GM12865 (cell line): Measurements from ENCODE around the gene IQCK.

Experiments
- DNase-seq: peaks from one replicate; pipeline ENCODE4 v3.0.0; 2010; ENCODE audit warnings: low read depth
- H3K4me3 ChIP-seq: 2 replicates; pipeline ENCODE4 v1.5.1; 2011; ENCODE audit warnings: mild to moderate bottlenecking, low read depth, low read length, control low read depth
- TF ChIP-seq, protein P1 (sequence below): IDR thresholded peaks from 2 replicates; pipeline ENCODE4 v1.5.1; 2011; ENCODE audit warnings: low read length, control low read depth, low read depth, inconsistent platforms; ENCODE audit not compliant: insufficient read depth; ENCODE audit errors: missing control alignments

Gene IQCK

DNA sequence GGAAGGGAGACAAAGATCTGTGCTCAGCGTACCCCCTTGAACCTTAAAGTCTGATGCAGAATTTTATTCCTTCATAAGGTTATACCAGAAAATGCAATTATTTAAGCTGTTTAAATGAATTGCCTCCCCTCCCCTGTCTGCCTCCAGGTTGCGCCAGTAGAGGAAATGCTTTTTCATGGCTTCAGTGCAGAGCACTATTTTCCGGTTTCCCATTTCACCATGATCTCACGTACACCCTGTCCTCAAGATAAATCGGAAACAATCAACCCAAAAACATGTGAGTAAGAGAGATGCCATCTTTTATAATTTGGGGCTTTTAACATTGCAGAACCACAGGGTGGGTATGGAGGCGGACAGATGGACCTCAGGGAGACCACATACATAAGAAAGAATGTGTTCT is 15.5 kb downstream of the IQCK start:
- DNase-seq, result no peak
- TF ChIP-seq, protein P1, sequence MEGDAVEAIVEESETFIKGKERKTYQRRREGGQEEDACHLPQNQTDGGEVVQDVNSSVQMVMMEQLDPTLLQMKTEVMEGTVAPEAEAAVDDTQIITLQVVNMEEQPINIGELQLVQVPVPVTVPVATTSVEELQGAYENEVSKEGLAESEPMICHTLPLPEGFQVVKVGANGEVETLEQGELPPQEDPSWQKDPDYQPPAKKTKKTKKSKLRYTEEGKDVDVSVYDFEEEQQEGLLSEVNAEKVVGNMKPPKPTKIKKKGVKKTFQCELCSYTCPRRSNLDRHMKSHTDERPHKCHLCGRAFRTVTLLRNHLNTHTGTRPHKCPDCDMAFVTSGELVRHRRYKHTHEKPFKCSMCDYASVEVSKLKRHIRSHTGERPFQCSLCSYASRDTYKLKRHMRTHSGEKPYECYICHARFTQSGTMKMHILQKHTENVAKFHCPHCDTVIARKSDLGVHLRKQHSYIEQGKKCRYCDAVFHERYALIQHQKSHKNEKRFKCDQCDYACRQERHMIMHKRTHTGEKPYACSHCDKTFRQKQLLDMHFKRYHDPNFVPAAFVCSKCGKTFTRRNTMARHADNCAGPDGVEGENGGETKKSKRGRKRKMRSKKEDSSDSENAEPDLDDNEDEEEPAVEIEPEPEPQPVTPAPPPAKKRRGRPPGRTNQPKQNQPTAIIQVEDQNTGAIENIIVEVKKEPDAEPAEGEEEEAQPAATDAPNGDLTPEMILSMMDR, result no peak
- H3K4me3 ChIP-seq, result no peak overlapping the region

DNA sequence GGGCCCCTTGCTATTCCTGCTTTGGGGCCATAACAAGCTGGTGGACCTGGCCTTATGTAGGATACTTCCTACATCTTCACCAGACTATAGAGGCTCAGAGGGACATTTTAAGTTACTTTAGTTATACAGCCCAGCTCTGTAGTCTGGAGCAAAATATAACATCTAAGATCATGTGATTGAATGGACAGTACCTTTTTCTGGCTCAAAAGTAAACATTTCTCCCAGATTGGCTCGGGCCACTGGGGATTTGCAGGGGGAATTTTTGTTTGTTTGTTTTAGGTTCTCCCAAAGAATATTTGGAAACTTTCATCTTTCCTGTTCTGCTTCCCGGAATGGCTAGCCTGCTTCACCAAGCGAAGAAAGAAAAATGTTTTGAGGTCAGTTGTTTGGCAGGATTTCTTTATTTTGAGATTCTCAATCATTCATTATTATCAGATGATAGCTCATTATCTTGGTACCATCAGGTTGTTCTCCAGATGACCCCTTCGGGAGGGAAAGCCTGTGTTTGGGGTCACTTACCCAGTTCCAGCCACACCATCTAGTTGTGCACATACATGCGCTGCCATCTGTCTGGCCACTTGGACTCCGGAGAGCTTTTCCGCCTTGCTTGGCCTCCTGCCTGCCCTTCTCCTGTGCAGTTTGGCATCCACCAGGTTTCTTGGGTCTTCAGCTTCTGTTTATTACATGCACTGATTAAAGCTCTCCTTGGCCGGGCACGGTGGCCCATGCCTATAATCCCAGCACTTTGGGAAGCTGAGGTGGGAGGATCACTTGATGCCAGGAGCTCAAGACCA is 17.2 kb downstream of the IQCK start:
- TF ChIP-seq, protein P1, result no peak
- H3K4me3 ChIP-seq, result no peak overlapping the region

DNA sequence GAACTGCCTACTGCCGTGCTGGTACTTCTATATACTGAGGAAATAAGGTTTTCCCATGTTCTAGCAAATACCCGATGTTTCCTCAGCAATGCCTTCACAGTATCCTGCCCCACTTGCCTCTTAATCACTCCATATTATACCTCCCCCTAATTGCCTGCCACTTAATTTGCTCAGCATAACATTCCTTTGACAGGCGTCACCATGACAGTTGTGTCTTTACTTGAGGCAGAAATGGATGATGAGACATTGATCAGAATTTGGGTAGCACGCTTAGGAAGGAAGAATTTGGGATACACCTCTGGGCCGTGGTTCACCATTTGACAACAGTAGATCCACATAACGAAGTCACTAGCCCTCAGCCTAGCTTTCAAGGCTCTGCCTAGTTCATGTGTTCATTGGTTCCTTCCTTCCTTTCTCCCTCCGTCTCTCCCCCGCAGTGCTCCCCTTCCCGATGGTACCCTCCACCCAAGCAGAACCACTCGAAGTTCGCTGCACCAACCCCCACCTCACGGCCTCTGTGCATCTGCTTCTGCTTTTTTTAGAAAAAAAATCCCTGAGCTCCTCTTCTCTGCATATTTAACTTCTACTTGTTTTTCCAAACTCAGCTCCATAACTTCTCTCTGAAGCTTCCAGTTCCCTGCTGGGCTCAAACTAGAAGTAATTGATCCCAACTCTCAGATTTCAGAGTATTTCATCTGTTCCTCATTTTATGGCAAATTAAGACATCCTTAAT is 19.4 kb downstream of the IQCK start:
- TF ChIP-seq, protein P1, result no peak
- no peak overlapping the region for H3K4me3 ChIP-seq
- DNase-seq, result no peak

More for the DNA sequence above, 17.2 kb downstream of the IQCK start:
- DNase-seq, result no peak

DNA sequence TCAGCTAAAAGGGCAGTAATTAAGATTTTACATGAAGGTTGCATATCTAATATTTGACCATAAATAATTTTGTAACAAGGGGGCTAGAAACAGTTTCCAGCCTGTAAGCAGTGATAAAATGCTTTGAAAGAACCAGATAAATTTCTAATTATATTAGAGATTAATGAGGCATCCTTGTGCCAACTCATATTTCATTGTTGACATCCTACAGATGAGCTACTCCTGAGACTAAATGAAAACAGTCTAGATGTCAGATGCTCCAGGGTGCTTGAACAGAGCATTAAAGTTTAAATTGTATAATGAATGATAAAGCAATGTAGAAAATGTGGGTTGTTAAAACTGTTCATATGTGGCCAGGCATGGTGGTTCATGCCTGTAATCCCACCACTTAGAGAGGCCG is 23.3 kb downstream of the IQCK start:
- TF ChIP-seq, protein P1, result no peak
- no peak overlapping the region for H3K4me3 ChIP-seq
- no peak for DNase-seq

DNA sequence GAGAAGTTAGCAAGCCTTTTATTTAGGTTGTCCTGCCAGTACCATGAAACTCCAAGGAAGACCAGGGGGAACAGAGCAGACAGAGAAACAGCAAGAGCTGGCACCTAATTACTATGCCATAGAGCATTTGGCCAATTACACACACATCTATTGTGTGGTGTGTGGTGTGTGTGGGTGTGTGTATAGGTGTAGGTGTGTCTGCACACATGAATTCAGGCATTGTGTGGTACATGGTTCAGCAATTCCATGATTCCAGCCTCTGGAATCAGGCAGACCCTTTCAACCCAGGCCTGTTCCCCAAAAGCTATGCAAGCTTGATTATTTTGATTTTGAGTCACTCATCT is 25.7 kb downstream of the IQCK start:
- TF ChIP-seq, protein P1, result no peak
- DNase-seq, result no peak
- H3K4me3 ChIP-seq, result no peak overlapping the region

DNA sequence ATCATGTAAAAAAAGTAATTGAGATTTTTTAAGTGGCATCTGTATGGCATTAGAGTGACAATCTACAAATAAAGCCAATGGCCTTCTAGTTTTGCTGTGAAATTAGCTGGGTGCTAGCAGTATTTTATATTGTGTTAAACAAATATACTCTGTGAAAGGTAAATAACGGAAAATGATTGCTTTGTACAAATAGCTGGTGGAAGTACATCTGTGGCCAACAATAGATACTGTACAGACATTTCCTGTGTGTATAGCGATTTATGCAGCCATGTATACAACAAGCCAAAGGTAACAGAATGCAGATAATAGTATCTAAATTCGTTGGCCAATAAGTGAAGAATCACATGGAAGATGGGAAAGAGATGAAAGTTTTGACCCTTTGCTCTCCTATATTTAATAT is 26.6 kb downstream of the IQCK start:
- no peak overlapping the region for H3K4me3 ChIP-seq
- TF ChIP-seq, protein P1, result no peak
- no peak for DNase-seq
